PC-9 (cell line): ENCODE results near the gene ITGAV.

Experiments
- EZH2 ChIP-seq: fragments of 200-600 bp; sonication (generic); IDR thresholded peaks from 2 replicates; pipeline ENCODE4 v1.8.0; 2017; ENCODE audit warnings: antibody characterized with exemption, low read depth
- TF ChIP-seq, protein P1 (sequence below): fragments of 200-600 bp; sonication (generic); conservative IDR thresholded peaks from 2 replicates; pipeline ENCODE4 v1.6.1; 2017; ENCODE audit warnings: mixed run types, antibody characterized with exemption, mild to moderate bottlenecking, moderate library complexity

DNA sequence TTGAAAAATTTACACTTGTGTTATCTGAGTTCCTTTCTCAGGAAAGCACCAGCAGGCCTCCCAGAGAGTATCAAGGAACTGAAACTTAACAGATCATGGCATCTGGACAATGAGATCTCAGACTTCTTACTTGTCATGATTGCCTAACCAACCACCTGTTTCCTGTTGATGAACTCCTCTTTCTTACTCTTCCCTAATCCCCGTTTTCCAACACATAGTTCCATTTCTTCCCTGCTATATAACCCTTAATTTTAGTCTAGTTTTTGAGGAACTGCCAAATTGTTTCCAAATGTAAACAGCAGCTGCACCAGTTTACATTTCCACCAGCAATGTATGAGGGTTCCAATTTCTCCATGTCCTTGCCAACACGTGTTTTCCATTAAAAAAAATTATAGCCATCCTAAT lies 98.0 kb downstream of the ITGAV start:
- TF ChIP-seq EZH2: no peak
- TF ChIP-seq, protein P1, sequence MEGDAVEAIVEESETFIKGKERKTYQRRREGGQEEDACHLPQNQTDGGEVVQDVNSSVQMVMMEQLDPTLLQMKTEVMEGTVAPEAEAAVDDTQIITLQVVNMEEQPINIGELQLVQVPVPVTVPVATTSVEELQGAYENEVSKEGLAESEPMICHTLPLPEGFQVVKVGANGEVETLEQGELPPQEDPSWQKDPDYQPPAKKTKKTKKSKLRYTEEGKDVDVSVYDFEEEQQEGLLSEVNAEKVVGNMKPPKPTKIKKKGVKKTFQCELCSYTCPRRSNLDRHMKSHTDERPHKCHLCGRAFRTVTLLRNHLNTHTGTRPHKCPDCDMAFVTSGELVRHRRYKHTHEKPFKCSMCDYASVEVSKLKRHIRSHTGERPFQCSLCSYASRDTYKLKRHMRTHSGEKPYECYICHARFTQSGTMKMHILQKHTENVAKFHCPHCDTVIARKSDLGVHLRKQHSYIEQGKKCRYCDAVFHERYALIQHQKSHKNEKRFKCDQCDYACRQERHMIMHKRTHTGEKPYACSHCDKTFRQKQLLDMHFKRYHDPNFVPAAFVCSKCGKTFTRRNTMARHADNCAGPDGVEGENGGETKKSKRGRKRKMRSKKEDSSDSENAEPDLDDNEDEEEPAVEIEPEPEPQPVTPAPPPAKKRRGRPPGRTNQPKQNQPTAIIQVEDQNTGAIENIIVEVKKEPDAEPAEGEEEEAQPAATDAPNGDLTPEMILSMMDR: no peak
